NB4 (cell line): Measurements from ENCODE around the gene PMEPA1.

Source experiments
- DNase-seq: peaks from one replicate; pipeline ENCODE4 v3.0.0; 2010; ENCODE audit warnings: low read depth
- H3K4me3 ChIP-seq: one replicate; pipeline ENCODE4 v1.5.1; 2011; ENCODE audit warnings: mild to moderate bottlenecking, low read depth, low read length, moderate library complexity
- CTCF ChIP-seq: IDR thresholded peaks from one replicate; pipeline ENCODE4 v1.5.1; 2012; ENCODE audit warnings: low read depth, low read length
- MAX ChIP-seq: IDR thresholded peaks from 2 replicates; pipeline ENCODE4 v1.6.1; 2011; ENCODE audit warnings: low read depth, low read length
- MYC ChIP-seq: IDR thresholded peaks from 2 replicates; pipeline ENCODE4 v1.6.1; 2011; ENCODE audit warnings: low read depth, low read length
- POLR2A ChIP-seq: IDR thresholded peaks from 2 replicates; pipeline ENCODE4 v1.6.1; 2011; ENCODE audit warnings: mild to moderate bottlenecking; ENCODE audit not compliant: insufficient read length; ENCODE audit errors: extremely low read depth

Gene PMEPA1

GRCh38 chr20:57709823-57710799 is at the start of gene PMEPA1:
Gene PMEPA1 (minus strand): TSS chr20:57710015. CDS start chr20:57709582, 433 bp downstream.
- peak; percentile 88 for DNase-seq
- no peak within 1 kb of the TSS for H3K4me3 ChIP-seq
- TF ChIP-seq MAX (peak; percentile 38; the same call in 1 of the 2 replicates), CTCF (no peak)

- TF ChIP-seq POLR2A = no peak
- no peak for TF ChIP-seq MYC
- TF ChIP-seq CTCF = no peak
- TF ChIP-seq MAX = no peak
- no peak for DNase-seq
- H3K4me3 ChIP-seq = no peak overlapping the region
Measured at GRCh38 chr20:57757767-57758166, 48.0 kb upstream of the PMEPA1 start.

- no peak for TF ChIP-seq MAX
- no peak for TF ChIP-seq MYC
- no peak for TF ChIP-seq CTCF
- TF ChIP-seq POLR2A = no peak
- no peak overlapping the region for H3K4me3 ChIP-seq
- no peak for DNase-seq
Measured at GRCh38 chr20:57756921-57757320, 47.1 kb upstream of the PMEPA1 start.

GRCh38 chr20:57756213-57756612 is 46.4 kb upstream of the PMEPA1 start:
- TF ChIP-seq POLR2A = no peak
- no peak for TF ChIP-seq MAX
- no peak for TF ChIP-seq CTCF
- TF ChIP-seq MYC = no peak
- no peak for DNase-seq
- H3K4me3 ChIP-seq = no peak overlapping the region

- no peak for DNase-seq
- TF ChIP-seq CTCF (no peak), POLR2A (no peak), MYC (no peak), MAX (no peak)
- H3K4me3 ChIP-seq = no peak overlapping the region
Measured at GRCh38 chr20:57755609-57756008, 45.8 kb upstream of the PMEPA1 start.
